Measurements from ENCODE around the gene CA10. TPM values are rescaled to one million over a fixed set of nuclear protein-coding genes. Genes with fewer than 3 reads are reported as not detected.

The CA10 gene
- total RNA-seq, 6 experiments from 2014 or later = not detected

DNA sequence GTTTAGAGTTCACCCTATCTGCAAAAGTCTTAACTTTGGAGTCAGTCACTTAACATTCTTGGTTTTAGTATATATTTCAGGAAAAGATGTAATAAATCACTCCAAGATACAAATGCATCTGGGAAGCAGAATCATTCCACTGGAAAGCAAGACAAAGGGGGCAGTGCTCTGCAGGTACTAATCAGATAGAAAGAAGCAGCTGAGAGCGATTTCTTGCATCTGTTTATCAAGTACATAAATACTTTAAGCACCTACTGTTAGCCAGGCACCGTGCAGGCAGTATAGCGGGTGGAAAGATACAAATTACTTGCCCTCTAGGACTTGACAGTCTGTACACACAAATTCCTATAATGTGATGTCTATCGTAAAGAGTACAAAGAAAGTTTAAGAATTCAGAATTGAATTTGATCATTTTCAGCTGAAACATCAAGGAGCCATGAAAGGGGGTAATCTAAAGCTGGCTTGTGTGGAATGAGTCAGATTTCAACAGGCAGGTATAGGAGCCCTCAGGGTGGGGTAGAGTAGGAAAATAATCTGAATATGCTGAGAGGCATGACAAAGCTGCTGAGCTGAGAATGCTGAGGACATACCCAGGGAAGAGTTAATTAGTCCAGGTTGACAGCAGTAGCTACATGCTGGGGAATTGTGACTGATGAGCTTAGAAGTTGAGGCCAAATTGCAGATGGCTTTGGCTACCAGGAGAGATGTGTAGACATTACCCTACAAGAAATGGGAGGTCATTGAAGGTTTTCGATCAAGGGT, 110.2 kb downstream of the CA10 start:
- peaks cover 37% of the 10 kb centered on the region for H3K9me3 Mint-ChIP-seq
- TF ChIP-seq CTCF (IDR thresholded peaks at IDR 0.05) = no peak
- H3K4me3 Mint-ChIP-seq = no peak overlapping the region
- H3K36me3 Mint-ChIP-seq (ENCODE audit: low read depth) = 0 out of 2 replicates have a peak, but pooled peaks cover 5% of the 10 kb centered on the region
- H3K27me3 Mint-ChIP-seq (ENCODE audit: insufficient read depth) = no peaks in the 10 kb centered on the region
- H3K4me1 Mint-ChIP-seq (ENCODE audit: low read depth) = no peaks in the 10 kb centered on the region
- no peak for DNase-seq
- H3K27ac Mint-ChIP-seq = no peak overlapping the region

- H3K4me1 Mint-ChIP-seq (ENCODE audit: low read depth) = no peaks in the 10 kb centered on the region
- 0 out of 2 replicates have a peak, but pooled peaks cover 5% of the 10 kb centered on the region for H3K36me3 Mint-ChIP-seq (ENCODE audit: low read depth)
- no peaks in the 10 kb centered on the region for H3K27me3 Mint-ChIP-seq (ENCODE audit: insufficient read depth)
- H3K27ac Mint-ChIP-seq = no peak overlapping the region
- DNase-seq = no peak
- H3K4me3 Mint-ChIP-seq = no peak overlapping the region
- peaks cover 41% of the 10 kb centered on the region for H3K9me3 Mint-ChIP-seq
- no peak for TF ChIP-seq CTCF (IDR thresholded peaks at IDR 0.05)
Observed at GRCh38 chr17:52047086-52047485, 111.4 kb downstream of the CA10 start.

DNA sequence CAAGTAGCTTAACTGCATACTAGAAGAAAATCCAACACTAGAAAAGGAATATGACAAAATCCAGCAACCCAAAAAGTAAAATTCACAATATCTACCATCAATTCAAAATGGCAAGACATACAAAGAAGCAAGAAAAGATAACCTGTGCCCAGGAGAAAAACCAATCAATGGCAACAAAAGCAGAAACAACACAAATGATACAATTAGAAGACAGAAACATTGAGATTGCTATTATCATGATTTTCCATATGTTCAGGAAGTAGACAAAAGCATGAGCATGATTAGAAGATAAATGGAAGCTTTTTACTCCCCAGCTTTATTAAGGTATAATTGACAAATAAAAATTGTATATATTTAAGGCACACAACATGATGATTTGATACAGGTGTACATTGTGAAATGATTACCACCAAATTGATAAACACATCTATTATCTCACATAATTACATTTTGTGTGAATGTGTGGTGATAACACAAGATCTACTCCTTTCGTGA, 117.3 kb downstream of the CA10 start:
- no peaks in the 10 kb centered on the region for H3K27me3 Mint-ChIP-seq (ENCODE audit: insufficient read depth)
- peaks cover 43% of the 10 kb centered on the region for H3K9me3 Mint-ChIP-seq
- no peak for TF ChIP-seq CTCF (IDR thresholded peaks at IDR 0.05)
- H3K27ac Mint-ChIP-seq = no peak overlapping the region
- H3K4me3 Mint-ChIP-seq = no peak overlapping the region
- no peak for DNase-seq
- no peaks in the 10 kb centered on the region for H3K36me3 Mint-ChIP-seq (ENCODE audit: low read depth)
- H3K4me1 Mint-ChIP-seq (ENCODE audit: low read depth) = no peaks in the 10 kb centered on the region

- no peaks in the 10 kb centered on the region for H3K4me1 Mint-ChIP-seq (ENCODE audit: low read depth)
- no peaks in the 10 kb centered on the region for H3K27me3 Mint-ChIP-seq (ENCODE audit: insufficient read depth)
- H3K4me3 Mint-ChIP-seq = no peak overlapping the region
Observed at GRCh38 chr17:52036416-52036815, 122.1 kb downstream of the CA10 start.

DNA sequence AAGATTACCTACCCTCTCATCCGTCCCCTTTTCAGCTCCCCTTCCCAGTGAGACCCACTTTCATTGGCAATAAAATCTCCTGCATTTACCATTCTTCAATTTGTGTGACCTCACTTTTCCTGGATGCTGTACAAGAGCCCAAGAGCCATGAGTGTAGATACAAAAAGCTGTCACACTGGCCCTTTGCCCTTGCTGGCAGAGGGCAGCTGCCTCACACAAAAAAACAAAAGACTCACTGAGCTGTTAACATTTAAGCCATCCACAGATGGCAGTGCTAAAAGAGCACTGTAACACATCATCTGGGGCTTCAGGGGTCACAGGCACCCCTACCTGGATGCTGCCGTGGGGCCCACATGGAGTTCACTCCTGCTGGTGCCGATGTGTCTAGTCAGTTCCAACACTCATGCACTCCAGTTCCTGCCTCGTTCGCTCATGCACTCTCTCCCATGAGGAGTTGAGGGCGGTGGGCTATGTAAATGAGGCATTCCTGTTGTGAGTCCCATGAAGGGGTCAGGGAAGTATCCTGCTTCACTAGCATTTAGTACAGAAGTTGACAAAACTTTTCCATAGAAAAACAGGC, 123.1 kb downstream of the CA10 start:
- no peaks in the 10 kb centered on the region for H3K36me3 Mint-ChIP-seq (ENCODE audit: low read depth)
- DNase-seq = no peak
- TF ChIP-seq CTCF (IDR thresholded peaks at IDR 0.05) = no peak
- H3K4me3 Mint-ChIP-seq = no peak overlapping the region
- peaks cover 45% of the 10 kb centered on the region for H3K9me3 Mint-ChIP-seq
- H3K27ac Mint-ChIP-seq = no peak overlapping the region
- H3K27me3 Mint-ChIP-seq (ENCODE audit: insufficient read depth) = no peaks in the 10 kb centered on the region
- no peaks in the 10 kb centered on the region for H3K4me1 Mint-ChIP-seq (ENCODE audit: low read depth)

More at GRCh38 chr17:52036416-52036815, 122.1 kb downstream of the CA10 start:
- peaks cover 52% of the 10 kb centered on the region for H3K9me3 Mint-ChIP-seq
- H3K36me3 Mint-ChIP-seq (ENCODE audit: low read depth) = no peaks in the 10 kb centered on the region
- no peak for TF ChIP-seq CTCF (IDR thresholded peaks at IDR 0.05)
- DNase-seq = no peak
- no peak overlapping the region for H3K27ac Mint-ChIP-seq
